Measurements from ENCODE around the gene PIP4K2C.
A peak's percentile ranks its signal among the peaks of the same experiment; 100 is the strongest.

Gene PIP4K2C

GRCh38 chr12:57590864-57591781 is at the start of gene PIP4K2C:
TSS of gene PIP4K2C (plus strand) at chr12:57591192. CDS start at chr12:57591290, 98 bp downstream.
- no peak for TF ChIP-seq Cebpa-rat (IDR thresholded peaks at IDR 0.05)

GRCh38 chr12:57541717-57542116 is 49.3 kb upstream of the PIP4K2C start:
- Histone ChIP-seq H3K27me3 (no peaks in the 10 kb centered on the region), H3K4me3 (no peak overlapping the region), H3K9me3 (no peaks in the 10 kb centered on the region), H3K4me1 (peaks cover 40% of the 10 kb centered on the region), H3K9ac (no peak overlapping the region), H4K20me1 (peaks cover 9% of the 10 kb centered on the region), H3K36me3 (peaks cover 55% of the 10 kb centered on the region), H3K4me2 (no peak overlapping the region), H3K27ac (no peak overlapping the region)
- no peak for TF ChIP-seq Cebpa-rat (IDR thresholded peaks at IDR 0.05)

More at GRCh38 chr12:57590864-57591781, at the start of gene PIP4K2C:
- peak within 1 kb of the TSS; percentile 31; the same call in 1 of the 2 replicates for H3K27ac ChIP-seq
- peaks cover 22% of the 10 kb centered on the region for H3K27me3 ChIP-seq
- no peaks in the 10 kb centered on the region; the same call in 1 of the 2 replicates for H3K9me3 ChIP-seq
- H3K4me2 ChIP-seq = peak within 1 kb of the TSS; percentile 97
- no peaks in the 10 kb centered on the region for H4K20me1 ChIP-seq
- peaks cover 9% of the 10 kb centered on the region; the same call in 1 of the 2 replicates for H3K36me3 ChIP-seq
- peaks cover 21% of the 10 kb centered on the region for H3K4me1 ChIP-seq
- H3K4me3 ChIP-seq = peak within 1 kb of the TSS; percentile 74
- H3K9ac ChIP-seq = peak within 1 kb of the TSS; percentile 69

- Histone ChIP-seq H3K4me1 (peaks cover 36% of the 10 kb centered on the region), H3K9me3 (no peaks in the 10 kb centered on the region), H3K27me3 (peaks cover 14% of the 10 kb centered on the region), H3K9ac (peak overlapping the region; percentile 61; the same call in 1 of the 2 replicates), H3K27ac (no peak overlapping the region), H4K20me1 (peaks cover 9% of the 10 kb centered on the region), H3K4me3 (no peak overlapping the region), H3K4me2 (peak overlapping the region; percentile 45), H3K36me3 (peaks cover 40% of the 10 kb centered on the region)
- TF ChIP-seq Cebpa-rat (IDR thresholded peaks at IDR 0.05) = no peak
Measured at GRCh38 chr12:57543581-57543980, 47.4 kb upstream of the PIP4K2C start.

GRCh38 chr12:57545809-57546437 is 45.1 kb upstream of the PIP4K2C start:
- peak overlapping the region; percentile 88 for H3K4me3 ChIP-seq
- H3K9ac ChIP-seq = peak overlapping the region; percentile 93
- peak overlapping the region; percentile 87; the same call in 1 of the 2 replicates for H3K27ac ChIP-seq
- H3K9me3 ChIP-seq = no peaks in the 10 kb centered on the region
- H3K27me3 ChIP-seq = peaks cover 37% of the 10 kb centered on the region
- H3K36me3 ChIP-seq = peaks cover 18% of the 10 kb centered on the region
- no peak for TF ChIP-seq Cebpa-rat (IDR thresholded peaks at IDR 0.05)
- H3K4me2 ChIP-seq = peak overlapping the region; percentile 94
- peaks cover 9% of the 10 kb centered on the region for H4K20me1 ChIP-seq
- H3K4me1 ChIP-seq = peaks cover 36% of the 10 kb centered on the region

GRCh38 chr12:57546438-57547287 is 44.3 kb upstream of the PIP4K2C start, which contains the start of gene DCTN2:
TSS of gene DCTN2 (minus strand) at chr12:57547192. CDS start at chr12:57547063, 129 bp downstream.
- H3K9me3 ChIP-seq = no peaks in the 10 kb centered on the region
- peaks cover 44% of the 10 kb centered on the region for H3K27me3 ChIP-seq
- H3K36me3 ChIP-seq = peaks cover 11% of the 10 kb centered on the region
- H3K9ac ChIP-seq = peak within 1 kb of the TSS; percentile 93
- peak within 1 kb of the TSS; percentile 87 for H3K27ac ChIP-seq
- peak within 1 kb of the TSS; percentile 94 for H3K4me2 ChIP-seq
- peak within 1 kb of the TSS; percentile 88 for H3K4me3 ChIP-seq
- no peak for TF ChIP-seq Cebpa-rat (IDR thresholded peaks at IDR 0.05)
- peaks cover 36% of the 10 kb centered on the region for H3K4me1 ChIP-seq
- peaks cover 9% of the 10 kb centered on the region for H4K20me1 ChIP-seq

GRCh38 chr12:57547288-57548012 is 43.5 kb upstream of the PIP4K2C start:
- peaks cover 9% of the 10 kb centered on the region for H4K20me1 ChIP-seq
- H3K4me2 ChIP-seq = peak overlapping the region; percentile 69
- H3K27me3 ChIP-seq = peaks cover 52% of the 10 kb centered on the region
- H3K9ac ChIP-seq = peak overlapping the region; percentile 93; the same call in 1 of the 2 replicates
- H3K4me1 ChIP-seq = peaks cover 37% of the 10 kb centered on the region
- H3K27ac ChIP-seq = no peak overlapping the region
- no peaks in the 10 kb centered on the region for H3K9me3 ChIP-seq
- TF ChIP-seq Cebpa-rat (IDR thresholded peaks at IDR 0.05) = no peak
- H3K36me3 ChIP-seq = peaks cover 3% of the 10 kb centered on the region; the same call in 1 of the 2 replicates
- H3K4me3 ChIP-seq = peak overlapping the region; percentile 88

- Histone ChIP-seq H3K27ac (no peak overlapping the region), H3K36me3 (no peaks in the 10 kb centered on the region), H3K27me3 (peaks cover 54% of the 10 kb centered on the region)
Measured at GRCh38 chr12:57548013-57548315, 43.0 kb upstream of the PIP4K2C start.

GRCh38 chr12:57548488-57548887 is 42.5 kb upstream of the PIP4K2C start:
- H4K20me1 ChIP-seq = peaks cover 6% of the 10 kb centered on the region
- peaks cover 42% of the 10 kb centered on the region for H3K4me1 ChIP-seq
- H3K36me3 ChIP-seq = no peaks in the 10 kb centered on the region
- TF ChIP-seq Cebpa-rat (IDR thresholded peaks at IDR 0.05) = no peak
- no peaks in the 10 kb centered on the region for H3K9me3 ChIP-seq
- H3K4me2 ChIP-seq = no peak overlapping the region
- H3K4me3 ChIP-seq = no peak overlapping the region
- peaks cover 54% of the 10 kb centered on the region for H3K27me3 ChIP-seq
- no peak overlapping the region for H3K9ac ChIP-seq
- H3K27ac ChIP-seq = no peak overlapping the region

More at GRCh38 chr12:57548013-57548315, 43.0 kb upstream of the PIP4K2C start:
- H4K20me1 ChIP-seq = peaks cover 9% of the 10 kb centered on the region
- H3K9me3 ChIP-seq = no peaks in the 10 kb centered on the region
- H3K4me1 ChIP-seq = peaks cover 42% of the 10 kb centered on the region
- no peak overlapping the region for H3K4me2 ChIP-seq
- no peak overlapping the region for H3K9ac ChIP-seq
- no peak for TF ChIP-seq Cebpa-rat (IDR thresholded peaks at IDR 0.05)
- no peak overlapping the region for H3K4me3 ChIP-seq
